K562 (cell line): ENCODE data around the gene RDH13. TPM values are rescaled to one million over a fixed set of nuclear protein-coding genes. Genes with fewer than 3 reads are reported as not detected.

Experiments
- ATAC-seq: fragments of 200-7000 bp; cut with Tn5 transposase; 3 replicates; pipeline ENCODE4 v1.9.1; 2020; ENCODE audit warnings: moderate library complexity
- BruUV-seq: library from RNA; stranded (reverse); fragments of 400-500 nt; replicated peaks from 2 replicates; lab custom pipeline; 2021; lab: Mats Ljungman, UMichigan
- CTCF ChIA-PET: fragments of 300-600 bp; formaldehyde crosslinking; extraction: SDS; loops from one replicate; lab custom pipeline; 2021; ENCODE audit warnings: low intra/inter-chr PET ratio; lab: Yijun Ruan, JAX
- POLR2A ChIA-PET: fragments of 300-600, 350-650 bp; sonication (Branson Sonifier 250); formaldehyde crosslinking; extraction: SDS; loops from one replicate; lab custom pipeline; 2021; ENCODE audit warnings: antibody characterized with exemption, inconsistent platforms; lab: Yijun Ruan, JAX
- DNase-seq, 4 experiments: peaks; one replicate each; pipeline versions ENCODE4 v3.0.0 to v3.0.0-alpha.2; 2011 to 2018; ENCODE audit warnings: low spot score in 3 of 4, mixed read lengths in 3 of 4; ENCODE audit errors: extremely low read depth in 1 of 4
- FAIRE-seq: peaks from 2 replicates; lab custom pipeline; 2011; peaks lifted over from hg19 to GRCh38; lab: Jason Lieb, UNC
- H2AFZ ChIP-seq: 2 replicates; pipeline ENCODE4 v1.6.0; 2011; ENCODE audit warnings: low read depth, low read length, control low read depth, inconsistent platforms
- H3K27ac ChIP-seq: fragments of 200-600 bp; 3 replicates; pipeline ENCODE4 v1.8.0; 2011; ENCODE audit warnings: low read depth, mild to moderate bottlenecking, control low read depth, inconsistent platforms, low read length, moderate library complexity, mixed read lengths; ENCODE audit errors: extremely low read depth
- H3K27me3 ChIP-seq, 2 experiments: fragments of 300-600 bp in 1 of 2; 2 replicates in 1 of 2; 3 replicates in 1 of 2; pipeline versions ENCODE4 v1.6.0 to v1.8.0; 2011; ENCODE audit warnings: inconsistent platforms in 2 of 2, low read length in 2 of 2, mild to moderate bottlenecking in 1 of 2, mixed read lengths in 1 of 2, moderate library complexity in 1 of 2; ENCODE audit not compliant: control insufficient read depth in 2 of 2, insufficient read depth in 2 of 2
- H3K36me3 ChIP-seq: fragments of 300-600 bp; 3 replicates; pipeline ENCODE4 v1.8.0; 2011; ENCODE audit warnings: mild to moderate bottlenecking, low read length, inconsistent platforms; ENCODE audit not compliant: control insufficient read depth, insufficient read depth
- H3K4me1 ChIP-seq, 2 experiments: fragments of 200-600 bp in 1 of 2; replicated peaks in 1 of 2; 2 replicates in 1 of 2; 3 replicates in 1 of 2; pipeline versions ENCODE4 v1.5.1 to v1.8.0; 2011; ENCODE audit warnings: inconsistent platforms in 2 of 2, low read length in 2 of 2, mild to moderate bottlenecking in 1 of 2, mixed read lengths in 1 of 2, moderate library complexity in 1 of 2; ENCODE audit not compliant: control insufficient read depth in 2 of 2, insufficient read depth in 2 of 2
- H3K4me2 ChIP-seq: 2 replicates; pipeline ENCODE4 v1.6.1; 2011; ENCODE audit warnings: low read length, control low read depth, inconsistent platforms, mixed read lengths; ENCODE audit not compliant: insufficient read depth
- H3K4me3 ChIP-seq: fragments of 200-600 bp; sonication (generic), shearing (Covaris generic); 2 replicates; pipeline ENCODE4 v1.5.1; 2016; ENCODE audit warnings: control low read depth, inconsistent platforms
- H3K79me2 ChIP-seq: fragments of 200-600 bp; 3 replicates; pipeline ENCODE4 v1.8.0; 2011; ENCODE audit warnings: low read length, inconsistent platforms; ENCODE audit not compliant: control insufficient read depth, insufficient read depth
- H3K9ac ChIP-seq, 2 experiments: 2 replicates each; pipeline versions ENCODE4 v1.6.0 to v1.6.1; 2011; ENCODE audit warnings: low read depth in 2 of 2, low read length in 2 of 2, control low read depth in 1 of 2, inconsistent platforms in 1 of 2, mild to moderate bottlenecking in 1 of 2, mixed read lengths in 1 of 2; ENCODE audit not compliant: insufficient read depth in 1 of 2
- H3K9me1 ChIP-seq: one replicate; pipeline ENCODE4 v1.6.0; 2011; ENCODE audit warnings: inconsistent platforms, mild to moderate bottlenecking, low read length, moderate library complexity; ENCODE audit not compliant: control insufficient read depth, insufficient read depth
- H3K9me3 ChIP-seq: replicated peaks from 2 replicates; pipeline ENCODE4 v1.5.1; 2011; ENCODE audit warnings: low read depth, low read length, inconsistent platforms; ENCODE audit not compliant: control insufficient read depth, insufficient read depth
- H4K20me1 ChIP-seq: replicated peaks from 2 replicates; pipeline ENCODE4 v1.6.1; 2011; ENCODE audit warnings: low read length, inconsistent platforms, mixed read lengths; ENCODE audit not compliant: control insufficient read depth, insufficient read depth
- BRD4 ChIP-seq: fragments of 200-600 bp; sonication (generic); IDR thresholded peaks from 2 replicates; pipeline ENCODE4 v1.6.1; 2017; ENCODE audit warnings: inconsistent platforms
- CHD2 ChIP-seq: IDR thresholded peaks from 2 replicates; pipeline ENCODE4 v1.6.1; 2011; ENCODE audit warnings: low read depth, low read length
- E2F6 ChIP-seq, 2 experiments: IDR thresholded peaks; 2 replicates each; pipeline ENCODE4 v1.6.1; 2011; ENCODE audit warnings: borderline replicate concordance in 1 of 2, control low read depth in 1 of 2, low read depth in 1 of 2, low read length in 1 of 2, mild to moderate bottlenecking in 1 of 2, mixed read lengths in 1 of 2, moderate library complexity in 1 of 2; ENCODE audit not compliant: insufficient read depth in 1 of 2, insufficient read length in 1 of 2, poor library complexity in 1 of 2, severe bottlenecking in 1 of 2; ENCODE audit errors: extremely low read depth in 1 of 2
- JUND ChIP-seq, 2 experiments: IDR thresholded peaks; 2 replicates in 1 of 2; 3 replicates in 1 of 2; pipeline ENCODE4 v1.6.1; 2011; ENCODE audit warnings: borderline replicate concordance in 2 of 2, low read depth in 2 of 2, low read length in 2 of 2, improper control_type of control experiment in 1 of 2, missing biosample characterization in 1 of 2, missing genetic modification characterization in 1 of 2, missing genetic modification reagents in 1 of 2
- NFXL1 ChIP-seq: fragments of 450-650 bp; formaldehyde crosslinking; IDR thresholded peaks from 2 replicates; pipeline ENCODE4 v1.4.0; 2021; ENCODE audit warnings: mild to moderate bottlenecking
- OTX1 ChIP-seq: fragments of 450-650 bp; formaldehyde crosslinking; IDR thresholded peaks from 2 replicates; pipeline ENCODE4 v1.4.0; 2022; ENCODE audit warnings: mild to moderate bottlenecking
- PCBP2 ChIP-seq: fragments of 200-400 bp; formaldehyde crosslinking; IDR thresholded peaks from 2 replicates; pipeline ENCODE4 v1.6.1; 2018; ENCODE audit warnings: low read length, low read depth, mild to moderate bottlenecking, moderate library complexity; ENCODE audit not compliant: poor library complexity, severe bottlenecking
- POLR2A ChIP-seq: fragments of 450-650 bp; conservative IDR thresholded peaks from 2 replicates; pipeline ENCODE4 v1.6.1; 2016
- RFX1 ChIP-seq: fragments of 450-650 bp; IDR thresholded peaks from 2 replicates; pipeline ENCODE4 v1.6.1; 2016; ENCODE audit warnings: mild to moderate bottlenecking, moderate library complexity
- STAT6 ChIP-seq: sonication (generic); formaldehyde crosslinking; IDR thresholded peaks from 2 replicates; pipeline ENCODE4 v1.8.1; 2023; ENCODE audit warnings: mild to moderate bottlenecking, missing genetic modification reagents
- SUPT5H ChIP-seq: fragments of 450-650 bp; IDR thresholded peaks from 2 replicates; pipeline ENCODE4 v1.6.1; 2016
- U2AF2 ChIP-seq: fragments of 200-400 bp; formaldehyde crosslinking; optimal IDR thresholded peaks from 2 replicates; pipeline ENCODE3; 2017; ENCODE audit warnings: low read depth, mild to moderate bottlenecking, low read length
- ZNF140 ChIP-seq: fragments of 250-450 bp; sonication (Bioruptor Pico); IDR thresholded peaks from 2 replicates; pipeline ENCODE4 v1.8.0; 2021; ENCODE audit warnings: moderate library complexity, mild to moderate bottlenecking, inconsistent platforms
- ZNF316 ChIP-seq: fragments of 450-650 bp; IDR thresholded peaks from 2 replicates; pipeline ENCODE4 v1.6.1; 2016
- ZNF586 ChIP-seq: fragments of 450-650 bp; formaldehyde crosslinking; conservative IDR thresholded peaks from 2 replicates; pipeline ENCODE4 v1.4.0; 2020; ENCODE audit warnings: mild to moderate bottlenecking, moderate library complexity
- WGBS: fragments of 100-300 bp; shearing (Covaris generic); methylation state at CpG from one replicate; pipeline ENCODE4 v1.1.6; 2016; ENCODE audit warnings: low coverage, mixed read lengths; ENCODE audit not compliant: insufficient coverage; ENCODE audit errors: missing lambda C conversion rate; 5-methylcytosine and 5-hydroxymethylcytosine counted together
- in situ Hi-C: fragments of 300-500 bp; cut with MboI; formaldehyde crosslinking; loops from 4 replicates; pipeline ENCODE4 v1.15.0; 2018; ENCODE audit warnings: inconsistent platforms, mixed read lengths
- intact Hi-C: fragments of 100-400 bp; cut with micrococcal nuclease; formaldehyde crosslinking; loops from 2 replicates; pipeline ENCODE4 v1.14.2; 2022
- polyA plus RNA-seq, 8 experiments: library from polyadenylated mRNA; depleted of rRNA in 4 of 8; stranded (reverse) in 5 of 8; unstranded in 3 of 8; fragments of >200 nt; fragmentation: Nextera tagmentation in 2 of 8; fragmentation: Illumina TruSeq in 1 of 8; extraction: Ambion mirVana in 2 of 8; extraction: Trizol in 1 of 8; gene quantifications; 2 replicates each; pipeline versions ENCODE4 v1.2.1 to v1.2.3, GENCODE V29; 2011 to 2014; ENCODE audit warnings: inconsistent platforms in 1 of 8, missing spikeins in 1 of 8
- total RNA-seq, 7 experiments: library from RNA; depleted of rRNA in 6 of 7; stranded (reverse); fragments of >200 nt in 6 of 7; fragmentation: Illumina TruSeq in 2 of 7; extraction: Trizol in 2 of 7; gene quantifications; 2 replicates each; pipeline versions ENCODE4 v1.2.1 to v1.2.3, GENCODE V29; 2011 to 2021; ENCODE audit warnings: low replicate concordance in 1 of 7
- TF ChIP-seq, protein P1 (sequence below): fragments of 200-800 bp; sonication (Bioruptor generic); IDR thresholded peaks from 2 replicates; pipeline ENCODE4 v1.6.1; 2017; ENCODE audit warnings: missing genetic modification characterization, missing compliant biosample characterization

RDH13 gene
- total and polyA plus RNA-seq, 9 of the 15 experiments (the other 6 are each of a cell fraction or from before 2014, with no cell fraction given), result 7.5 to 70.3 (median 39.5) TPM

GRCh38 chr19:55041244-55041626 is 21.7 kb downstream of the RDH13 start:
- Histone ChIP-seq H4K20me1 (no peaks in the 10 kb centered on the region; the same call in 1 of the 2 replicates), H3K9ac (peak overlapping the region; percentile 64 to 79), H3K36me3 (peaks cover 58% of the 10 kb centered on the region), H3K9me1 (no peaks in the 10 kb centered on the region), H3K4me1 (peaks cover 47 to 56% of the 10 kb centered on the region in 2 experiments), H3K27me3 (no peaks in the 10 kb centered on the region), H3K27ac (peak overlapping the region; percentile 96), H3K9me3 (no peaks in the 10 kb centered on the region), H3K79me2 (peaks cover 65% of the 10 kb centered on the region), H3K4me2 (peak overlapping the region; percentile 79), H3K4me3 (peak overlapping the region; percentile 20; the same call in 1 of the 2 replicates), H2AFZ (peak overlapping the region; percentile 53; the same call in 1 of the 2 replicates)
- ChIA-PET CTCF (no interaction called here), POLR2A (no interaction called here)
- ATAC-seq, result no peak
- TF ChIP-seq PCBP2 (no peak), OTX1 (CRISPR knock-in tag) (no peak), BRD4 (0 out of 2 replicates have a peak, but pooled peaks have one; percentile 25), NFXL1 (no peak), CHD2 (peak; percentile 28; the same call in 1 of the 2 replicates), E2F6 (IDR thresholded peaks at IDR 0.05; ENCODE audit: borderline replicate concordance in 1 of 2, extremely low read depth in 1 of 2, insufficient read depth in 1 of 2, insufficient read length in 1 of 2, low read depth in 1 of 2, low read length in 1 of 2, poor library complexity in 1 of 2, severe bottlenecking in 1 of 2) (peak in 1 of 2 experiments; percentile 8), ZNF316 (0 out of 2 replicates have a peak, but pooled peaks have one; percentile 23), JUND (IDR thresholded peaks at IDR 0.05; ENCODE audit: borderline replicate concordance, low read depth, low read length) (no peak), JUND (tag; IDR thresholded peaks at IDR 0.05; ENCODE audit: borderline replicate concordance, low read depth, low read length) (no peak), STAT6 (no peak), ZNF140 (CRISPR knock-in tag) (no peak), POLR2A (peak; percentile 54), U2AF2 (no peak), ZNF586 (CRISPR knock-in tag) (no peak), SUPT5H (0 out of 2 replicates have a peak, but pooled peaks have one; percentile 15), RFX1 (peak; percentile 44; the same call in 1 of the 2 replicates)
- TF ChIP-seq, protein P1, sequence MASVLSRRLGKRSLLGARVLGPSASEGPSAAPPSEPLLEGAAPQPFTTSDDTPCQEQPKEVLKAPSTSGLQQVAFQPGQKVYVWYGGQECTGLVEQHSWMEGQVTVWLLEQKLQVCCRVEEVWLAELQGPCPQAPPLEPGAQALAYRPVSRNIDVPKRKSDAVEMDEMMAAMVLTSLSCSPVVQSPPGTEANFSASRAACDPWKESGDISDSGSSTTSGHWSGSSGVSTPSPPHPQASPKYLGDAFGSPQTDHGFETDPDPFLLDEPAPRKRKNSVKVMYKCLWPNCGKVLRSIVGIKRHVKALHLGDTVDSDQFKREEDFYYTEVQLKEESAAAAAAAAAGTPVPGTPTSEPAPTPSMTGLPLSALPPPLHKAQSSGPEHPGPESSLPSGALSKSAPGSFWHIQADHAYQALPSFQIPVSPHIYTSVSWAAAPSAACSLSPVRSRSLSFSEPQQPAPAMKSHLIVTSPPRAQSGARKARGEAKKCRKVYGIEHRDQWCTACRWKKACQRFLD (CRISPR knock-in tag), result peak; percentile 16; the same call in 1 of the 2 replicates
- no TSS peak for BruUV-seq
- DNase-seq, result no peak
- in situ Hi-C loops, result no loop called here
- 70% methylated on average over 10 of the region's 10 CpGs for WGBS
- FAIRE-seq, result no peak
- intact Hi-C loops, result loop anchor here (10.0 kb wide), 1 partner anchor 156 kb away; no protein-coding TSS in a partner anchor
